GM12878 (cell line): ENCODE measurements around the gene OR6C2. TPM values are rescaled to one million over a fixed set of nuclear protein-coding genes. Genes with fewer than 3 reads are reported as not detected.

Experiments
- ATAC-seq: fragments of 200-7000 bp; cut with Tn5 transposase; 3 replicates; pipeline ENCODE4 v1.9.1; 2020; ENCODE audit warnings: mild to moderate bottlenecking, moderate library complexity
- BruUV-seq: library from RNA; stranded (reverse); fragments of 400-500 nt; replicated peaks from 2 replicates; lab custom pipeline; 2021; lab: Mats Ljungman, UMichigan
- CTCF ChIA-PET: fragments of 300-600 bp; sonication (Branson Sonifier 250); formaldehyde crosslinking; extraction: SDS; loops from one replicate; lab custom pipeline; 2021; ENCODE audit warnings: inconsistent platforms; lab: Yijun Ruan, JAX
- POLR2A ChIA-PET: fragments of 350-600 bp; formaldehyde crosslinking; extraction: SDS; loops from one replicate; lab custom pipeline; 2021; ENCODE audit warnings: inconsistent platforms; lab: Charles Lee
- RAD21 ChIA-PET: fragments of 300-600 bp; sonication (Branson Sonifier 250); formaldehyde crosslinking; loops from one replicate; lab custom pipeline; 2023; ENCODE audit warnings: antibody characterized with exemption; ENCODE audit not compliant: unreplicated experiment; lab: Charles Lee
- SMC1A ChIA-PET: fragments of 300-600 bp; sonication (Branson Sonifier 250); formaldehyde crosslinking; loops from one replicate; lab custom pipeline; 2023; ENCODE audit not compliant: unreplicated experiment, uncharacterized antibody; lab: Charles Lee
- DNase-seq: peaks from one replicate; pipeline ENCODE4 v3.0.0-alpha.2; 2011; ENCODE audit warnings: low read depth, low spot score
- FAIRE-seq: peaks from 3 replicates; lab custom pipeline; 2011; peaks lifted over from hg19 to GRCh38; lab: Jason Lieb, UNC
- H2AFZ ChIP-seq: 2 replicates; pipeline ENCODE4 v1.6.0; 2011; ENCODE audit warnings: low read depth, low read length, control low read depth; ENCODE audit not compliant: control insufficient read depth
- H3K27ac ChIP-seq: 2 replicates; pipeline ENCODE4 v1.5.1; 2011; ENCODE audit warnings: control low read depth; ENCODE audit not compliant: control insufficient read depth, insufficient read depth
- H3K27me3 ChIP-seq, 2 experiments: replicated peaks in 1 of 2; 2 replicates each; pipeline versions ENCODE4 v1.6.0 to v1.6.1; 2011; ENCODE audit warnings: low read length in 1 of 2; ENCODE audit not compliant: control insufficient read depth in 2 of 2, insufficient read depth in 2 of 2
- H3K36me3 ChIP-seq, 2 experiments: 2 replicates each; pipeline ENCODE4 v1.5.1; 2011; ENCODE audit warnings: low read length in 1 of 2; ENCODE audit not compliant: control insufficient read depth in 2 of 2, insufficient read depth in 2 of 2
- H3K4me1 ChIP-seq: 2 replicates; pipeline ENCODE4 v1.6.1; 2011; ENCODE audit warnings: mild to moderate bottlenecking, low read length, moderate library complexity, mixed read lengths; ENCODE audit not compliant: control insufficient read depth, insufficient read depth
- H3K4me2 ChIP-seq: 2 replicates; pipeline ENCODE4 v1.6.0; 2011; ENCODE audit warnings: control low read depth; ENCODE audit not compliant: control insufficient read depth, insufficient read depth
- H3K4me3 ChIP-seq: fragments of 200-600 bp; sonication (generic); 2 replicates; pipeline ENCODE4 v1.5.1; 2016
- H3K79me2 ChIP-seq: 2 replicates; pipeline ENCODE4 v1.6.0; 2011; ENCODE audit warnings: low read length; ENCODE audit not compliant: control insufficient read depth, insufficient read depth
- H3K9ac ChIP-seq: 2 replicates; pipeline ENCODE4 v1.8.0; 2011; ENCODE audit warnings: low read length, control low read depth, mixed read lengths; ENCODE audit not compliant: control insufficient read depth, insufficient read depth
- H3K9me3 ChIP-seq: replicated peaks from 3 replicates; pipeline ENCODE4 v1.5.1; 2011; ENCODE audit warnings: mild to moderate bottlenecking, low read length; ENCODE audit not compliant: control insufficient read depth, insufficient read depth
- H4K20me1 ChIP-seq: 2 replicates; pipeline ENCODE4 v1.6.0; 2011; ENCODE audit not compliant: control insufficient read depth, insufficient read depth
- BRCA1 ChIP-seq: IDR thresholded peaks from 2 replicates; pipeline ENCODE4 v1.6.1; 2011; ENCODE audit warnings: low read depth, low read length, improper control_type of control experiment
- GATAD2B ChIP-seq: fragments of 450-650 bp; conservative IDR thresholded peaks from 2 replicates; pipeline ENCODE4 v1.6.1; 2017; ENCODE audit warnings: low read depth, mild to moderate bottlenecking, moderate library complexity
- JUND ChIP-seq: IDR thresholded peaks from 2 replicates; pipeline ENCODE4 v1.6.1; 2012; ENCODE audit warnings: low read depth, mild to moderate bottlenecking, low read length, improper control_type of control experiment, moderate library complexity
- MYB ChIP-seq: fragments of 150-350 bp; IDR thresholded peaks from 2 replicates; pipeline ENCODE4 v1.6.1; 2014; ENCODE audit warnings: mild to moderate bottlenecking, low read depth, low read length, borderline replicate concordance
- PAX8 ChIP-seq: fragments of 450-650 bp; IDR thresholded peaks from 2 replicates; pipeline ENCODE4 v1.6.1; 2017; ENCODE audit warnings: mild to moderate bottlenecking, moderate library complexity
- SREBF1 ChIP-seq: IDR thresholded peaks from 2 replicates; pipeline ENCODE4 v1.6.1; 2012; ENCODE audit warnings: mild to moderate bottlenecking, low read length
- TBL1XR1 ChIP-seq: IDR thresholded peaks from 2 replicates; pipeline ENCODE4 v1.6.1; 2012; ENCODE audit warnings: low read depth, low read length, improper control_type of control experiment
- ZBTB40 ChIP-seq: fragments of 450-650 bp; IDR thresholded peaks from 2 replicates; pipeline ENCODE4 v1.6.1; 2016; ENCODE audit warnings: mild to moderate bottlenecking, moderate library complexity, borderline replicate concordance
- ZNF687 ChIP-seq: fragments of 450-650 bp; IDR thresholded peaks from 2 replicates; pipeline ENCODE4 v1.6.1; 2017; ENCODE audit warnings: mild to moderate bottlenecking, moderate library complexity
- WGBS: methylation state at CpG from one replicate; pipeline ENCODE4 v1.1.6; 2016; ENCODE audit warnings: low lambda C conversion rate; ENCODE audit not compliant: insufficient replicate concordance, insufficient coverage; ENCODE audit errors: missing lambda C conversion rate; 5-methylcytosine and 5-hydroxymethylcytosine counted together
- in situ Hi-C: fragments of 300-500 bp; cut with MboI; formaldehyde crosslinking; loops from 9 replicates; pipeline ENCODE4 v1.14.3; 2018; ENCODE audit warnings: mixed read lengths
- intact Hi-C: fragments of 100-400 bp; cut with micrococcal nuclease; formaldehyde crosslinking; loops from one replicate; pipeline ENCODE4 v1.14.2; 2022; ENCODE audit not compliant: unreplicated experiment
- polyA plus RNA-seq, 11 experiments: library from polyadenylated mRNA; depleted of rRNA in 4 of 11; unstranded in 6 of 11; stranded (reverse) in 5 of 11; fragments of >200 nt; fragmentation: Nextera tagmentation in 4 of 11; fragmentation: Illumina TruSeq in 1 of 11; extraction: Ambion mirVana in 4 of 11; extraction: Trizol in 1 of 11; gene quantifications; 1 replicate in 1 of 11; 2 replicates in 10 of 11; pipeline versions ENCODE4 v1.2.1 to v1.2.3, GENCODE V29; 2011 to 2016; ENCODE audit warnings: inconsistent platforms in 2 of 11, missing spikeins in 2 of 11, low read depth in 1 of 11
- total RNA-seq, 4 experiments: library from RNA; depleted of rRNA in 3 of 4; stranded (reverse); fragments of >200 nt in 3 of 4; fragmentation: Illumina TruSeq in 1 of 4; extraction: Trizol in 1 of 4; gene quantifications; 2 replicates each; pipeline versions ENCODE4 v1.2.1 to v1.2.3, GENCODE V29; 2013 to 2021
- TF ChIP-seq, protein P1 (sequence below): fragments of 450-650 bp; IDR thresholded peaks from 2 replicates; pipeline ENCODE4 v1.6.1; 2016; ENCODE audit warnings: mild to moderate bottlenecking

OR6C2 gene
- total and polyA plus RNA-seq, 10 of the 15 experiments (the other 5 are each of a cell fraction or from before 2014, with no cell fraction given), result not detected

DNA sequence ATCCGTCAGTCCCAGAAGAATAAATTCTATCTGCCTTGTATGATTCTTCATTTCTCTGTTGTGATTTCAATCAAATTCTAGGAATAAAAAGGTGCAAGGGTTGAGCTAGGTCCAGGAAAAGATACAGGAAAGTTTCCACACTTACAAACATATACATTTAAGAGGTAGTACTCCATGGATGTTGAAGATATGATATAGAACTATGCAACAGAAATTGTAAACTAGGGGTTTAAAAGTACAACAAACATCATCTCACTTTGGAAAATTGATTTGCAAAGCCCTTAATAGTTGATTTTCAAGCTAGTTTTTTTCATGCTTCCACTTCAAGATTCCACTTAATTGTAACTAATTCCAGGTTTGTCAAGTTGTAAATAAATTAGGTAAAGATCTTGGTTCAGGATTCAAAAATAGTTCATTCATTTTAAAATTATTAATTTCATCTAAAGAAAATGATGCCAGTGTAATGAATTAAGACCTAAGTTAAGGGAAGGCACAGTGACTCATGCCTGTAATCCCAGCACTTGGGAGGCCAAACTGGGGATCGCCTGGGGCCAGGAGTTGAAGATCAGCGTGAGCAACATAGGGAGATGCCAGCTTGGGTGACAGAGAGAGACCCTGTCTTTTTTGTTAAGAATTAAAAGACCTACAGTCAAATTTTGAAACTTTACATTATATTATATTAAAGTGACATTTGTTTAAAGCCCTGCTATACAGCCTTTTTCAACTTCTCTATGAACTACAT, 26.4 kb downstream of the OR6C2 start, which contains the start of gene OR6C70 (continued):
- TF ChIP-seq ZBTB40, result no peak
- TF ChIP-seq, protein P1, sequence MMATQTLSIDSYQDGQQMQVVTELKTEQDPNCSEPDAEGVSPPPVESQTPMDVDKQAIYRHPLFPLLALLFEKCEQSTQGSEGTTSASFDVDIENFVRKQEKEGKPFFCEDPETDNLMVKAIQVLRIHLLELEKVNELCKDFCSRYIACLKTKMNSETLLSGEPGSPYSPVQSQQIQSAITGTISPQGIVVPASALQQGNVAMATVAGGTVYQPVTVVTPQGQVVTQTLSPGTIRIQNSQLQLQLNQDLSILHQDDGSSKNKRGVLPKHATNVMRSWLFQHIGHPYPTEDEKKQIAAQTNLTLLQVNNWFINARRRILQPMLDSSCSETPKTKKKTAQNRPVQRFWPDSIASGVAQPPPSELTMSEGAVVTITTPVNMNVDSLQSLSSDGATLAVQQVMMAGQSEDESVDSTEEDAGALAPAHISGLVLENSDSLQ, result no peak
- TF ChIP-seq JUND, result no peak
- TF ChIP-seq SREBF1, result no peak
- TF ChIP-seq PAX8, result no peak
- no peak for TF ChIP-seq TBL1XR1

DNA sequence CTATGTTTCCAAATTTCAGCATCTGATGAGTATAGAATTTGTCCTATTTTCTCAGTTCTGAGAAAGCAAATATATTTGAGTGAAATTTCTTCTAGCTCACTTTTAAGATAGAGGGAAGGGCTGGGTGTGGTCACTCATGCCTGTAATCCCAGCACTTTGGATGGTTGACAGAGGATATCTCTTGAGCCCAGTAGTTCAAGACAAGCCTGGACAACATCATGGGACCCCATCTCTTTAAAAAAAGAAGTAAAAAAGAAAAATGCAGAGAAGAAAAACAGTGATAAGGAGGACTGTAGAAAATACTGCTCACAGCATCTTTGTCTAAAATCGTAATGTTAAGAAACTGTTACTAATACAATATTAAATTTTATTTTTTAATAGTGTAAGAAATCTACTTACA, 28.4 kb downstream of the OR6C2 start:
- Histone ChIP-seq H2AFZ (no peak overlapping the region), H4K20me1 (no peaks in the 10 kb centered on the region), H3K9me3 (no peaks in the 10 kb centered on the region), H3K27me3 (no peaks in the 10 kb centered on the region), H3K36me3 (no peaks in the 10 kb centered on the region), H3K79me2 (no peaks in the 10 kb centered on the region), H3K9ac (no peak overlapping the region), H3K4me2 (no peak overlapping the region), H3K4me3 (no peak overlapping the region), H3K27ac (no peak overlapping the region), H3K4me1 (peaks cover 6% of the 10 kb centered on the region; the same call in 1 of the 2 replicates)
- 0% methylated on average over 1 of the region's 1 CpG for WGBS
- ATAC-seq (no peak), FAIRE-seq (no peak), DNase-seq (no peak)
- ChIA-PET RAD21 (no interaction called here), SMC1A (no interaction called here), CTCF (interaction anchor here (0.6 kb wide), 1 partner anchor 1639 kb away, joined by 3 read pairs; the partner anchor contains the start of gene STAT6), POLR2A (no interaction called here)
- intact Hi-C loops (no loop called here), in situ Hi-C loops (no loop called here)
- no TSS peak for BruUV-seq
- no peak for TF ChIP-seq BRCA1
- no peak for TF ChIP-seq GATAD2B
- no peak for TF ChIP-seq MYB
- no peak for TF ChIP-seq ZNF687
